ENCODE results near the gene ADAM12.

Gene ADAM12

DNA sequence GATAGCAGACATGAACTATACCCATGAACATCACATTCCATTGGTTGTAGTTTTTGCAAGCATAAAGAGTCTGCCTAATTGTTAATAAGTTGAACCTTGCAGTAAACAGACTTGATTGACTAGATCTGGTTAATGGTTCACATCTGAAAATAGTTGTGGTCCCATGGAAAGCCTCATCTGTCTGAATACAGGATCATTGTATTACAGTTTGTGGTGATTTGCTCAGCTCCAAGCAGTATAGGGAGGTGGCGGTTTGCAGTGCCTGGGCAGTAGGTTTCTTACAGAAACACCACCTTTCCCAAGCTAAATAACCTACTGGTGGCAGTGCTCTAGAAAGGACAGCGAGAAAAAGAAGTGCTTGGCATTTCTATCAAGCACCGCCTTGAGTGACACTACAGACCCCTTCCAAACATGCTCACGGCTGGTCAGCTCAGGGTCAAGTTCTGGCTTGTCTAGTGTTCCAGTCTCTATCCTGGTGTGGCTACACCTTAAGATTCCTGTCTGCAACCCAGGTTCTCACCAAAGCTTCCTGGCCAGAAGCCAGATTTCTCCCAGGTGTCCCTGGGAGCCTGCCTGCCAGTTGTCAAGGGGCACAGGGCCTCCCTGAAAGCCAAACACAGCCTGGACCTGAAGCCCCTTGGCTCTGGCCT, 372.0 kb downstream of the ADAM12 start:
- peaks cover 1 to 6% of the 10 kb centered on the region in 2 donors for H3K9me3 Mint-ChIP-seq
- DNase-seq (no peak), ATAC-seq (replicated peaks) (no peak)
- no peak overlapping the region for H3K4me3 Mint-ChIP-seq
- H3K27ac Mint-ChIP-seq, result peak overlapping the region in 1 of 2 donors; percentile 57
- peaks cover 5 to 22% of the 10 kb centered on the region in 2 donors for H3K4me1 Mint-ChIP-seq (ENCODE audit: low read depth in 2 of 2)
- H3K36me3 Mint-ChIP-seq (ENCODE audit: insufficient read depth), result peaks cover 17% of the 10 kb centered on the region
- H3K27me3 Mint-ChIP-seq, result peaks cover 9 to 14% of the 10 kb centered on the region in 2 donors

DNA sequence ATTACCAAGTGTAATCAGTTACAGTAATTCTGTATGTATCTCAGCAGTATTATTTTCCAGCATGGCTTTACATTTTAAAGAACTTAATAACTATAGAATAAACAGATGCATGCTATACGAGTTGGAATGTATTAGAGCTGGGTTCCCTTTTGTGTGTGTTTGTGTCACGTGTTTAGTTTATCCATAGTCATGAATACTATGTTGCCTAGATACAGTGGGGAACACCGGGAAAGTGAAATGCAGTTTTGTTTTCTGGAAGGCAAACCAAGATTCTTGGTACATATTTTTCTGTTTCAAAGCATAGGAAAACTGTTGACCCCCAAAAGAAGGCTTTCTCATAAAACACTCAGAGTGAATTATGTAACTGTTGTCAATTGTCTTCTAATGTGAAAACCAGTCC, 372.9 kb downstream of the ADAM12 start:
- Mint-ChIP-seq H3K4me3 (no peak overlapping the region), H3K36me3 (ENCODE audit: insufficient read depth) (peaks cover 11% of the 10 kb centered on the region), H3K4me1 (ENCODE audit: low read depth in 2 of 2) (peaks cover 5 to 22% of the 10 kb centered on the region in 2 donors), H3K27ac (peak overlapping the region in 1 of 2 donors; percentile 57), H3K27me3 (peaks cover 9 to 14% of the 10 kb centered on the region in 2 donors), H3K9me3 (peaks cover under 1 to 6% of the 10 kb centered on the region in 2 donors)
- DNase-seq (no peak), ATAC-seq (replicated peaks) (no peak)

- Mint-ChIP-seq H3K27ac (peak overlapping the region in 1 of 2 donors; percentile 71), H3K4me1 (ENCODE audit: low read depth in 2 of 2) (peaks cover 5 to 22% of the 10 kb centered on the region in 2 donors), H3K4me3 (no peak overlapping the region), H3K36me3 (ENCODE audit: insufficient read depth) (peaks cover 7% of the 10 kb centered on the region), H3K27me3 (peaks cover 7 to 11% of the 10 kb centered on the region in 2 donors), H3K9me3 (peaks cover 0 to 6% of the 10 kb centered on the region in 2 donors)
- no peak for DNase-seq
- no peak for ATAC-seq (replicated peaks)
Measured at GRCh38 chr10:126014309-126014708, 374.0 kb downstream of the ADAM12 start.

GRCh38 chr10:126013489-126014281, 374.6 kb downstream of the ADAM12 start:
- H3K36me3 Mint-ChIP-seq (ENCODE audit: insufficient read depth), result peaks cover 1% of the 10 kb centered on the region
- H3K4me1 Mint-ChIP-seq (ENCODE audit: low read depth in 2 of 2), result peaks cover 5 to 24% of the 10 kb centered on the region in 2 donors
- H3K9me3 Mint-ChIP-seq, result no peaks in the 10 kb centered on the region
- H3K4me3 Mint-ChIP-seq, result peak overlapping the region in 1 of 2 donors; percentile 6
- H3K27me3 Mint-ChIP-seq, result peaks cover under 1 to 7% of the 10 kb centered on the region in 2 donors
- ATAC-seq (replicated peaks), result no peak
- peak overlapping the region in 1 of 2 donors; percentile 71 for H3K27ac Mint-ChIP-seq
- DNase-seq, result peak in 2 of 3 experiments; percentile 1 to 5

DNA sequence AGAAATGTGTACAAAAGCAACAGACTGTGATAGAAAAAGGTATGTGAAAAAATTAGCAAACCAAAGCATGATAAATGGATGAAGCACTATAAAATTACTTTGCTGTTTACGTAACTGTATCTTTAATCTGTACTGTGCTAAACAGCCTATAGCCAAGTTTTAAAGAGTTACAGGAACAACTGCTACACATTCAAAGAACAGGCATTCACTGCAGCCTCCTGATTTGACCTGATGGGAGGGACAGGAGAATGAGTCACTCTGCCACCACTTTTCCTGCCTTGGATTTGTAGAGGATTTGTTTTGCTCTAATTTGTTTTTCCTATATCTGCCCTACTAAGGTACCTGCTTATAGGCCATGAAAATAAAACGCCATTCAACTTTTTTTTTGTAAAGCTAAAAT, 375.8 kb downstream of the ADAM12 start:
- Mint-ChIP-seq H3K27ac (peak overlapping the region in 1 of 2 donors; percentile 71), H3K36me3 (ENCODE audit: insufficient read depth) (no peaks in the 10 kb centered on the region), H3K4me3 (peak overlapping the region in 1 of 2 donors; percentile 51), H3K4me1 (ENCODE audit: low read depth in 2 of 2) (peaks cover 5 to 24% of the 10 kb centered on the region in 2 donors), H3K9me3 (no peaks in the 10 kb centered on the region), H3K27me3 (peaks cover 0 to 7% of the 10 kb centered on the region in 2 donors)
- ATAC-seq (replicated peaks) (no peak), DNase-seq (no peak)

- no peaks in the 10 kb centered on the region for H3K36me3 Mint-ChIP-seq (ENCODE audit: insufficient read depth)
- H3K27ac Mint-ChIP-seq, result peak overlapping the region in 1 of 2 donors; percentile 71
- ATAC-seq (replicated peaks) (peak; percentile 99), DNase-seq (peak in 2 of 3 experiments; percentile 53 to 55)
- H3K4me1 Mint-ChIP-seq (ENCODE audit: low read depth in 2 of 2), result peaks cover 5 to 24% of the 10 kb centered on the region in 2 donors
- no peaks in the 10 kb centered on the region for H3K9me3 Mint-ChIP-seq
- H3K4me3 Mint-ChIP-seq, result peak overlapping the region in 1 of 2 donors; percentile 51
- peaks cover 0 to 2% of the 10 kb centered on the region in 2 donors for H3K27me3 Mint-ChIP-seq
Measured at GRCh38 chr10:126011995-126012394, 376.3 kb downstream of the ADAM12 start.

DNA sequence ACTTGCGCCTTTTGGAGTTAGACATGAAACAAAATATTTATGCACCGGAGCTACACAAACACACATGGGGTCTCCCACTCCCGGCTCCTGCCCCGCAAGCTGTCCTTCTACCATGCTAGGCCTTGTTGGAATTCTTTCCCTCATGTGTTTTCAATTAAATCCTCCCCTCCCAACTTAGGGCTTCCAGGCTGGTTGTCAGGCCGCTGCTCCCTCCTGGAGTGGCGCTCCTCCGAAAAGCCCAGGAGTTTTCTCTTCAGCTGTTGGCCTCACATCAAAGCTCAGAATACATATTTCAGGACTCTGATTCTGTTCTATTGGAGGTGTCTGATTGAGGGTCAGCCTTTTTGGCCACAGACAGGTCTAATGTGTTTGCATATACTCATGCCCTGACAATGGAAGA, 378.6 kb downstream of the ADAM12 start:
- Mint-ChIP-seq H3K36me3 (ENCODE audit: insufficient read depth) (no peaks in the 10 kb centered on the region), H3K4me3 (no peak overlapping the region), H3K9me3 (no peaks in the 10 kb centered on the region), H3K27me3 (peaks cover 0 to 2% of the 10 kb centered on the region in 2 donors), H3K27ac (no peak overlapping the region), H3K4me1 (ENCODE audit: low read depth in 2 of 2) (peaks cover 5 to 26% of the 10 kb centered on the region in 2 donors)
- ATAC-seq (replicated peaks), result no peak
- DNase-seq, result no peak

DNA sequence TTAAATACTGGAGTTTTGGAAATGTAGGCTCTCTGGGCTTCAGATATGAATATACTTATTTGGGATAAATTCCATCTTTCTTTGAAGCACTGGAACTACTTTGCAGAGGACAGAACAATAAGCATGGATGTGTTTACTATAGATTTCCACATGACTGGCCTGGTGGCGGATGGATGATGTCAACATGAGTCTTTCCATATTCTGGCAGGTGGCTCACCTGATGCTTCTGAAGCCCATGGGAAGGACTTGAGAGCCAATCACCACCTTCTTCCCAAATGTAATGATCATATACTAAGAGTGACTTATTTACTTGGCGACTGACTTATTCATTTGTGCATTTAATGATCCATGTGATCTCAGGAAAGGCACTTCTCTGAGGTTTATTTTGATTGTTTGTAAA, 381.4 kb downstream of the ADAM12 start:
- DNase-seq, result no peak
- H3K27me3 Mint-ChIP-seq, result peaks cover 0 to 6% of the 10 kb centered on the region in 2 donors
- ATAC-seq (replicated peaks), result no peak
- H3K27ac Mint-ChIP-seq, result no peak overlapping the region
- H3K4me3 Mint-ChIP-seq, result no peak overlapping the region
- H3K36me3 Mint-ChIP-seq (ENCODE audit: insufficient read depth), result no peaks in the 10 kb centered on the region
- H3K4me1 Mint-ChIP-seq (ENCODE audit: low read depth in 2 of 2), result peaks cover 2 to 6% of the 10 kb centered on the region in 2 donors
- no peaks in the 10 kb centered on the region for H3K9me3 Mint-ChIP-seq

DNA sequence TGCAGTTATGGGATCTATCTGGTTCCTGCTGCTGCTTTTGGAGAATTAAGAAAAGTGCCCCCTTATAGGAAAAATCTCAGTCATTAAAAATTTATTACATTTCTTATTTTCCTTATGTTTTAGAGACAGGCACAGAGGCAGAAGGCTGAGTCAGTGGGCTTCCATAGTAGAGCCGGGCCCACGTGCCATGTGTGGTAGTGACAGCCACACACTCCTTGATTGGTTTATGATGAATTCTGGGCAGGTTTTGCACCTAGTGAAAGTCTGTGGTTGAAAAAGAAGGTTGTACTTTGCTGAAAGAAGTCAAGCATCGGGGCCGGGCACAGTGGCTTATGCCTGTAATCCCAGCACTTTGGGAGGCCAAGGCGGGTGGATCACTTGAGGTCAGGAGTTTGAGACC, 382.0 kb downstream of the ADAM12 start:
- Mint-ChIP-seq H3K27me3 (peaks cover 0 to 6% of the 10 kb centered on the region in 2 donors), H3K36me3 (ENCODE audit: insufficient read depth) (no peaks in the 10 kb centered on the region), H3K27ac (peak overlapping the region in 1 of 2 donors; percentile 79), H3K9me3 (no peaks in the 10 kb centered on the region), H3K4me3 (no peak overlapping the region), H3K4me1 (ENCODE audit: low read depth in 2 of 2) (peaks cover 0 to 4% of the 10 kb centered on the region in 2 donors)
- ATAC-seq (replicated peaks), result peak; percentile 31
- DNase-seq, result no peak

DNA sequence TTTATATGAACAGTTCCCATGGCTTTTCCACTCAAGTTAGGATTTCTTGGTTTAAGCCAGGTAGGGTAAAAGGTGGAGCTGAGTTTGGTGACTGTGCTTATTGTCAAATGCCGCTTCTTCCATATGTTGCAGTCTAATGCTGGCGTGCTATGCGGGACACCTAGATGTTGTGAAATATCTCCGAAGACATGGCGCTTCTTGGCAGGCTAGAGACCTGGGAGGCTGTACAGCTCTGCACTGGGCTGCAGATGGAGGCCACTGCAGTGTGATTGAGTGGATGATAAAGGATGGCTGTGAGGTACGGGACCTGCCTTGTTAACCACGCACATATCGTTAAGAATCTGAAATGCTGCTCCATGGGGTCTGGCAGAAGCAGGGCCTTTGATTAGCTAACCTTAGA, 383.5 kb downstream of the ADAM12 start:
- H3K36me3 Mint-ChIP-seq (ENCODE audit: insufficient read depth), result no peaks in the 10 kb centered on the region
- no peak overlapping the region for H3K4me3 Mint-ChIP-seq
- DNase-seq (no peak), ATAC-seq (replicated peaks) (no peak)
- H3K9me3 Mint-ChIP-seq, result no peaks in the 10 kb centered on the region
- peaks cover 0 to 6% of the 10 kb centered on the region in 2 donors for H3K27me3 Mint-ChIP-seq
- peaks cover 0 to 6% of the 10 kb centered on the region in 2 donors for H3K4me1 Mint-ChIP-seq (ENCODE audit: low read depth in 2 of 2)
- H3K27ac Mint-ChIP-seq, result no peak overlapping the region

DNA sequence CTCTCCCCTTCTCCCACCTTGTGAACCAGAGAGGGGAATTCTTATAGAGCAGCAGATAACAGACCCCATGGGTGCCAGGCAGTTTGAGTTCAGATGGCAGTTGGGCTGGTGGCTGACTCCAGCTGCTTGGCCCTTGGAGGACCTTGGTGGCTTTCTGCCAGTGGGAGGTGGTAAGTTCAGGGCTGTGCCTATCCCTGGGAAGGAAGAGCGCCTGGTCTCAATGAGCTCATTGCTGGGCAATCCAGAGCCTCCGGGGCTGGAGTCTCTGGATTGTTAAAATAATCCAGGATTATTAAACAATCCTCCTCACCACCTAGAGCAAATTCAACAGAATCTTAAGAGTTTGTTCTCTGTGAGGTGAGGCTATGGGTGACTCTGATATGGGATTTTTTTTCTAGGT, 386.7 kb downstream of the ADAM12 start:
- Mint-ChIP-seq H3K4me3 (no peak overlapping the region), H3K27me3 (peaks cover 6 to 16% of the 10 kb centered on the region in 2 donors), H3K4me1 (ENCODE audit: low read depth in 2 of 2) (peaks cover 0 to 8% of the 10 kb centered on the region in 2 donors), H3K9me3 (no peaks in the 10 kb centered on the region), H3K36me3 (ENCODE audit: insufficient read depth) (no peaks in the 10 kb centered on the region), H3K27ac (no peak overlapping the region)
- DNase-seq, result no peak
- no peak for ATAC-seq (replicated peaks)

GRCh38 chr10:125999694-126000093, 388.6 kb downstream of the ADAM12 start:
- ATAC-seq (replicated peaks) (peak; percentile 50), DNase-seq (no peak)
- H3K4me3 Mint-ChIP-seq, result peak overlapping the region in 1 of 2 donors; percentile 46
- peak overlapping the region in 1 of 2 donors; percentile 23 for H3K27ac Mint-ChIP-seq
- peaks cover 6 to 15% of the 10 kb centered on the region in 2 donors for H3K27me3 Mint-ChIP-seq
- H3K36me3 Mint-ChIP-seq (ENCODE audit: insufficient read depth), result no peaks in the 10 kb centered on the region
- peaks cover 0 to 6% of the 10 kb centered on the region in 2 donors for H3K4me1 Mint-ChIP-seq (ENCODE audit: low read depth in 2 of 2)
- no peaks in the 10 kb centered on the region for H3K9me3 Mint-ChIP-seq

DNA sequence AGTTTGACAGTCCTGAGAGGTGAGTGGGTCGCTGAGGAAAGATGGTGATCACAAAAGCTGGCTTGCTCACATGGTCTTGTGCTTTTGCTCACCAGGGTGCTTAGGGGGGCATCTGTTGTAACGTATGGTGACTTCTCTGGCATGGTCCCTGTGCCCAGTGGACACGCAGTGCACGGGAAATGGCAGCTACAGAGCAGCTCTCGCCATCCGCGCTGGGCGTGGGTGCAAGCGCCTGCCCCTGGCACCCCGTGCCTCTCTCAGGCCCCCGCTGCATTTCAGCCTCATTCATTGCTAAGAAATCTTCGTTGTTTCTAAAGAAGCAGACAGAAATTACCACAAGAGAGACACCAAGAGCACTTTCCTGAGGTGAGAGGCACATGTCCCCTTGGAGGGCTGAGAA, 390.7 kb downstream of the ADAM12 start:
- Mint-ChIP-seq H3K4me1 (ENCODE audit: low read depth in 2 of 2) (peaks cover 0 to 6% of the 10 kb centered on the region in 2 donors), H3K27me3 (peaks cover 6 to 10% of the 10 kb centered on the region in 2 donors), H3K9me3 (no peaks in the 10 kb centered on the region), H3K4me3 (no peak overlapping the region), H3K27ac (no peak overlapping the region), H3K36me3 (ENCODE audit: insufficient read depth) (no peaks in the 10 kb centered on the region)
- no peak for DNase-seq
- no peak for ATAC-seq (replicated peaks)

Data from effector memory CD8-positive, alpha-beta T cell (primary cell).